Pulmonary artery endothelial cell (primary cell): ENCODE measurements around the gene SETD6. TPM values are rescaled to one million over a fixed set of nuclear protein-coding genes. Genes with fewer than 3 reads are reported as not detected.

Source experiments
- DNase-seq: peaks from one replicate; pipeline ENCODE4 v3.0.0-alpha.2; 2011; ENCODE audit warnings: low read depth, low spot score
- total RNA-seq: library from RNA; depleted of rRNA; stranded (reverse); fragments of >200 nt; gene quantifications from 2 replicates; pipeline ENCODE4 v1.2.3, GENCODE V29; 2014

Gene SETD6
- total RNA-seq, 1 donor from 2014 or later: 9.8 TPM

DNA sequence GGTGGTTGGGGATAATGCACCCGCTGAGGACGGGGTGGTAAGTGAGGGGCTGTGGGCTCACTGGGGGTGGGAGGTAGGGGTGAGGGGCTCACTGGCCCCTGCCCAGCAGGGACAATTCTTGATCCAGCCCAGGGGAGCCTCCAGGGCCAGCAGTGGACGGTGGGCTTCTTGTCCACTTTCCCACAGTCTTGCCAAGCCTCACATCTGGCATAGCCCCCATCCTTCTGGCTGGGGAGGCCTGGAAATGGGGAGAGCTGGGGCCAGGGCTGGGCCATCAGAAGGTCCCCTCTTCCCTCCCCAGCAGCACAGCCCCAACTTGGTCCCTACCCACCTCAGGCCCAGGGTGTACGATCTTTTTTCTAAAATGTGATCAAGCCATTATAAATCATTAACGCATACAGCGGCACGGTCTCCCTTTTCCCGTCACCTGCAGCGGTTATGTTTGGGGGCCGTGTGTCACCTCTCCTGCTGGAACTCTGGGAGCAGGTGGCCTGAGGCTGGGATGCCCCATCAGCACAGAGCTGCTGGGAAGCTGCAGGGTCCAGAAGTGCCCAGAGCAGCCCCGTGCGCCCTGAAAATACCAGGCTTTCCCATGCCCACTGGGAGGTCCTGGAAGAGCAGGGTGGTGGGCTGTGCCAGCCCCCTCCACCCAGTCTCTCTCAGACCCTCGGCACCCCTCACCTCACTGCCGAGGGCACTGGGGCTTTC is 7.2 kb upstream of the SETD6 start:
- no peak for DNase-seq

- DNase-seq: no peak
Observed at GRCh38 chr16:58508671-58509251, 6.6 kb upstream of the SETD6 start.

DNA sequence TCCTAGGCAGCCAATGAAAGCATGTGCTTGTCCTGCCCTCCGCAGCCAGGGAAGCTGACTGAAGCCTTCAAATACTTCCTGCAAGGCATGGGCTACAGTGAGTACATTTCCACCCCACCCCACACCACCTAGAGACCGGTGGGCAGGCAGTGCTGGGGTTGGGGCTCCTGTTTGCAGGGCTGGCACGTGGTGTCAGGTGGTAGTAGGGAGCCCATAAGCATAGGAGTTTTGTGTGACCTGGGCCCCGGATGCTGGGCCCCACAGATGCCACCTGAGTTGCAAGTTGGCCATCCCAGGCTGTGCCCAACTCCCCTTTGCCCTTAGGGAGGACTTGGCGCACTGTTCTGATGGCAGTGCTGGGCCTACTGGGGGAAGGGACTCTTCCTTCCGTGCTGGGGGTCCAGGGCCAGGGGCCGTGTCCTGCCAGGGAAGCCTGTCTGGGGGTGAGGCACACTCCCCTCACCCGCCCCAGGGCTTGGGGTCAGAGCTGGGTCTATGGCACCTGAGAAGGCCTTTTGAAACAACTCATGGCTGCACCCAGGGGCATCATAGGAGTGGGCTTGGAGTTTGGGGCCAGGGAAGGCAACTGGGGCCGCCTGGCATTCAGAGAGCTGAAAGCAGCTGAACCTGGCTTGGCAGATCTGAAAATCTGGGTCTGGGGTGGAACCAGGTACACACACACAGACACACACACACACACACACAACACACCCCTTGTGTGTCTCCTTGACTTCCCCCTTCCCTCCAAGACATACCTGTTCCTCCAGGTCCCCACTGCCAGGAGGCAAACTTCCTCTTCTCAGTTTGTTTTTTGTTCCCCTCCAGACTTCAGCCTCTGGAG is 5.8 kb upstream of the SETD6 start:
- DNase-seq: no peak

DNA sequence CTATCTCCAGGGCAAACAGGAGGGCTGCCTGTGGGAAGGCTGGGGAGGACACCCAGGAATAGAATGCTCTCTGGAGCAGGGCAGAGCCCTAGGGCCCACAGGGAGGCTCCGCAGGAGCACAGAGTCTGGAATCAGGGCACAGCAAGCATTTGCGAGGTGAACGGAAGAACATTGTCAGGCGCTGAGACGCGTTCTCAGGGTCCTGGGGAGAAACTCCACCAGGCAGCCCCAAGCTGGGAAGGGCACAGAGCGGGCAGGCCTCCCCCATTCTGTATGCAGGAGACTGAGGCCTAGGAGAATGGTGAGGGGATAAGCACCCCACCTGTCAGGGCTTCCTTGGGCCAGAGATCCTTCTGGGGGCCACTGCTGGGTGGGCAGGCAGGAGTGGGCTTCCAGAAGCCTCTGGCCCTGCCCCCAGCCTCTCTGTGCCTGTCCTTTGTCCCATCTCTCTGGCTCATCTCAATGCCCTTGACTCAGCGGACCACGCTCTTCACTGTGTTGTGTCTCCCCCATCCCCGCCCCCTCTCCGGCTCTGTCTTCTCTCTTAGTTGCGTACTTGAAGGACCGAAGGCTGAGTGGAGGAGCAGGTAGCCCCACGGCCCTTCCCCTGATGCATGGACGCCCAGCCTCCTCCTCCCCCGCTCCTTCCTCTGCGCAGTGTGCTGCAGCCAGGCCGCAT is 5.1 kb upstream of the SETD6 start:
- DNase-seq: no peak

- no peak for DNase-seq
Observed at GRCh38 chr16:58510776-58511628, 4.3 kb upstream of the SETD6 start.

DNA sequence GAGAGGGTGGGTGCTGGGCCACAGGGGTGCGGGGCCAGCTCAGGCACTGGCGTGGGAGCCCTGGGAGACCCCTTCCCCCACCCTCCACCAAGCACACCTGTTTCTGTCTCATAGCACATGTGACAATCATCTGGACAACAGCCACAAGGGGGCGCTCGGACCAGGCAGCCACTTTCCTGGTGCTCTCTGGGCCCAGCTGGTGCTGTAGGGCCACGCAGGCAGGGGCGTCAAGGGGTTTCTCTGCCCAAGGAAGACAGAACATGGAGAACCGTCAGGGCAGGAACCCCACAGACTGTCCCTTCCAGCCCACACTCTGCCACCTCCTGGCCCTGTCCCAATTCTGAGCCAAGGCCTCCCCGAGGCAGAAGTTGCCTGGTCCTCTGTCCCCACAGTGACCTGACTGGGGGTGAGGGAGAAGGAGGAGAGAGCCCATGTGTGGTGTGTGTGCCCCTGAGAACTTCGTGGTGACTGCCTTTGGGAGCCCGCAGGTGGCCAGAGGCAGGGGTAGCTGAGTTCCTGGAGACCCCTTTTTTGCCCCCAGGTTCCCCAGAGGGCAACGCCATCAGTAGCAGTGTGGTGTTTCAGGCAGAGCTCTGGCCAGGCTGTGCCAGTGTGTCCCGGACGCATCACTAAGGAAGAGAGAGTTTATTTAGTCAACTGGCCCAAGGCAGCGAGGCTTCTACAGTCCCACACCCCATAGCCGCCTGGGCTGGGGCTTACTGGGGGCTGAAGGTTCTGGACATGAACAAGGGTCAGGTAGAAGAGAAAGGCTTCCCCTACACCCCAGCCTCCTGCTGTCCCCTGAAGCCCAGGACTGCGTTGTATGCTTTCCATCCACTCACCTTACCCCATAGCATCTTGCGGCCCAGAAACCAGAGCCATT is 3.1 kb upstream of the SETD6 start:
- DNase-seq: no peak

GRCh38 chr16:58513874-58514273 is 1.4 kb upstream of the SETD6 start:
- no peak for DNase-seq

GRCh38 chr16:58515871-58516767 is 802 bp downstream of the SETD6 start:
- no peak for DNase-seq

- no peak for DNase-seq
Observed at GRCh38 chr16:58516768-58517107, 1.4 kb downstream of the SETD6 start.

- no peak for DNase-seq
Observed at GRCh38 chr16:58518083-58518979, 3.0 kb downstream of the SETD6 start.

DNA sequence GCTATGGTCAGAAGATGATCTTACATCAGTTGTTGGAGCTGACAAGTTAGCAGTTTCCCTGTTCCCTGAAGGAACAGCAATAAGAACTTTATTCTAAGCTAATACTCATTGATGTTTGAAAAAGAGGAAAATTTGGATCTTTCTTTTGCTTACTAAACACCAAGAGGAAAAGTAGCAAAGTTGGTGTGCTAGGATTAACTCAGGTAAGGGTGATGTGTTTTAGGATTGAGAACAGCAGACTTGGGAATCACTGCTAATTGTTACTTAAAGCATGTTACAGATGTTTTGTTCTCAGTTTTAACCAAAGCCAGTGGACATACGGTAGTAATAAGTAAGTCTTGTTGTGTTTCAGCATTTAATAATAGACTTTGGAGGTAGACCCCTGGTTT is 3.7 kb downstream of the SETD6 start:
- DNase-seq: no peak

DNA sequence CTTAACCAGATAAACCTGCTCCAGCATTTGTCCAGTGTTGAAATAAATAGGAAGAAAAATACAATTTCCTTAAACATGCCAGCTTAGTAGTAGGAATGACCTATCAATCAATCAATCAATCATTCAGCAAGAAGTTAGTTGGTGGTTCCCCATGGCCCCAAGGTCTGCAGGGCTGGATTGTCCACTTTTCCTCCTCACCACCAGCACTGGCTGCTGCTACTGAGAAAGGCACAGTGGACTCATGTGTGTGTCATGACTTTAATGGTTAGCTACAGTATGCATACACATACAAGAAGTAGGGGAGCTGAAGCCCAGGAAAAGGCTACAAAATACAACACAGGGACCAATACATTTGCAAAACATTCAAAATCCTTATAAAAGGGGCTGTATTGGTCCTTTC is 4.4 kb downstream of the SETD6 start:
- DNase-seq: no peak

- no peak for DNase-seq
Observed at GRCh38 chr16:58530179-58530578, 14.9 kb downstream of the SETD6 start.

DNA sequence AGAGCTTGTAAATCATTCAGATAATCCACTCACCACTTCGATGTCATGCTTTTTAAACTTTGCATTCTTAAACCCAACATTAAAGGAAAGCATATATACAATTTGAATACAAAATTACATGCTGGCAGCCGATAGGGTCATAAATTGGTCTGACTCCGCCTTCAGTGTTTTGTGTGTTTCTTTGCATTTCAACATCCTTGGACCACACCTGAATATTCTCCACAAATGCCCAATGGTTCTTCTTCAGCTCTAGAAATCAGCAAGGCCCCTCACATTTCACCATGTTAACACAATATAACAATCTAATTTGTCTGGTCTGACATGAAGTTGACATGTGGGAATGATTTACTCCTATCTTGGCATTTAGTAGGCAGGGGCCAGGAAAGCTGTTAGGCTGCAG is 17.1 kb downstream of the SETD6 start:
- DNase-seq: no peak

GRCh38 chr16:58533751-58534470 is 18.6 kb downstream of the SETD6 start:
- no peak for DNase-seq

DNA sequence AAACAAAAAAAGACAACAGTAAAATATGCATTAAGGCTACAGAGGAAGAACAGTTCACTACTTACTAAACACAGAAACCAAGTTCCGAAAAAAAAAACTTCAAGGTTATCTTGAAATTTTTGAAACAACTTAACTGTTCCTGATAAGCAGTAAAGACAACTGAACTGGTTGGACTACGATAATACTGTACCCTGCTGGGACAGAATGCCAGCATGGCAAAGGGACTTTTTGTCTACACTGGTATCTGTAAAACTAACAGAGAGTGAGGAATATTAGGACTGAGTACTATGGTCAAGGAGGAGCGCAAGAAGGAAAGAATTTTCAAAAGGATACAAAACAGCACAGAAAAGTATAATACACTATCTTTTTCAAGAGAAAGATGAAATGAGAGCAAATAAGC is 19.8 kb downstream of the SETD6 start:
- no peak for DNase-seq

- no peak for DNase-seq
Observed at GRCh38 chr16:58536278-58536677, 21.0 kb downstream of the SETD6 start.
